HepG2 (cell line): ENCODE results near the gene CERS6. TPM values are rescaled to one million over a fixed set of nuclear protein-coding genes. Genes with fewer than 3 reads are reported as not detected.

Experiments used
- HDAC1 ChIP-seq: sonication (generic); formaldehyde crosslinking; IDR thresholded peaks from 2 replicates; pipeline ENCODE4 v1.5.1; 2020; ENCODE audit warnings: mild to moderate bottlenecking, missing genetic modification reagents
- HOXA9 ChIP-seq: sonication (generic); formaldehyde crosslinking; IDR thresholded peaks from 2 replicates; pipeline ENCODE4 v1.8.1; 2022; ENCODE audit warnings: missing genetic modification reagents, mild to moderate bottlenecking, moderate library complexity, borderline replicate concordance
- KLF9 ChIP-seq: IDR thresholded peaks from 2 replicates; pipeline ENCODE4 v1.6.1; 2016; ENCODE audit warnings: low read depth
- MZF1 ChIP-seq: sonication (generic); formaldehyde crosslinking; IDR thresholded peaks from 2 replicates; pipeline ENCODE4 v1.8.1; 2023; ENCODE audit warnings: mild to moderate bottlenecking, missing genetic modification reagents, borderline replicate concordance
- REPIN1 ChIP-seq: sonication (generic); formaldehyde crosslinking; IDR thresholded peaks from 2 replicates; pipeline ENCODE4 v1.8.0; 2022; ENCODE audit warnings: missing genetic modification reagents, low read depth, mild to moderate bottlenecking, borderline replicate concordance
- RFX1 ChIP-seq: fragments of 450-650 bp; IDR thresholded peaks from 2 replicates; pipeline ENCODE4 v1.6.1; 2017
- RFXAP ChIP-seq: sonication (generic); formaldehyde crosslinking; IDR thresholded peaks from 2 replicates; pipeline ENCODE4 v1.4.0; 2020; ENCODE audit warnings: missing genetic modification reagents, borderline replicate concordance
- RXRA ChIP-seq: sonication (generic); formaldehyde crosslinking; IDR thresholded peaks from 2 replicates; pipeline ENCODE4 v1.5.1; 2020; ENCODE audit warnings: missing genetic modification reagents
- ZNF138 ChIP-seq: sonication (generic); formaldehyde crosslinking; IDR thresholded peaks from 2 replicates; pipeline ENCODE4 v1.5.0; 2020; ENCODE audit warnings: mild to moderate bottlenecking, low read depth, missing genetic modification reagents
- ZNF160 ChIP-seq: sonication (generic); formaldehyde crosslinking; IDR thresholded peaks from 2 replicates; pipeline ENCODE4 v1.8.0; 2022; ENCODE audit warnings: mild to moderate bottlenecking, inconsistent platforms, missing genetic modification reagents
- ZNF225 ChIP-seq: sonication (generic); formaldehyde crosslinking; IDR thresholded peaks from 2 replicates; pipeline ENCODE4 v1.4.0; 2020; ENCODE audit warnings: mild to moderate bottlenecking, missing genetic modification reagents
- ZNF256 ChIP-seq: sonication (generic); formaldehyde crosslinking; conservative IDR thresholded peaks from 2 replicates; pipeline ENCODE4 v1.4.0; 2020; ENCODE audit warnings: missing genetic modification reagents
- ZNF543 ChIP-seq: sonication (generic); formaldehyde crosslinking; IDR thresholded peaks from 2 replicates; pipeline ENCODE4 v1.4.0; 2020; ENCODE audit warnings: mild to moderate bottlenecking, missing genetic modification reagents
- ZNF558 ChIP-seq: sonication (generic); formaldehyde crosslinking; IDR thresholded peaks from 2 replicates; pipeline ENCODE4 v1.9.0; 2022; ENCODE audit warnings: mild to moderate bottlenecking, missing genetic modification reagents, borderline replicate concordance
- ZNF570 ChIP-seq: sonication (generic); formaldehyde crosslinking; IDR thresholded peaks from 2 replicates; pipeline ENCODE4 v1.4.0; 2020; ENCODE audit warnings: mild to moderate bottlenecking, missing genetic modification reagents, borderline replicate concordance
- polyA plus RNA-seq, 8 experiments: library from polyadenylated mRNA; depleted of rRNA in 3 of 8; stranded (reverse) in 7 of 8; unstranded in 1 of 8; fragments of >200 nt; fragmentation: Illumina TruSeq in 4 of 8; extraction: Trizol in 4 of 8; gene quantifications; 2 replicates each; pipeline versions ENCODE4 v1.2.1 to v1.2.3, GENCODE V29; 2011 to 2016; ENCODE audit warnings: low read depth in 4 of 8, missing spikeins in 1 of 8, mixed read lengths in 1 of 8; ENCODE audit not compliant: insufficient read depth in 1 of 8
- total RNA-seq, 5 experiments: library from RNA; depleted of rRNA; stranded (reverse); fragments of >200 nt; fragmentation: Illumina TruSeq; extraction: Trizol; gene quantifications; 2 replicates each; pipeline ENCODE4 v1.2.3, GENCODE V29; 2016; ENCODE audit warnings: low read depth in 1 of 5
- TF ChIP-seq, protein P1 (sequence below): IDR thresholded peaks from 2 replicates; pipeline ENCODE4 v1.6.1; 2016
- TF ChIP-seq, protein P2 (sequence below): sonication (generic); formaldehyde crosslinking; IDR thresholded peaks from 2 replicates; pipeline ENCODE4 v1.5.0; 2020; ENCODE audit warnings: mild to moderate bottlenecking, missing genetic modification reagents, borderline replicate concordance
- TF ChIP-seq, protein P3 (sequence below), 2 experiments: sonication (generic) in 1 of 2; formaldehyde crosslinking in 1 of 2; IDR thresholded peaks; 2 replicates each; pipeline versions ENCODE4 v1.5.1 to v1.6.1; 2011 to 2020; ENCODE audit warnings: borderline replicate concordance in 1 of 2, low read depth in 1 of 2, low read length in 1 of 2, mild to moderate bottlenecking in 1 of 2, missing genetic modification reagents in 1 of 2, moderate library complexity in 1 of 2
- TF ChIP-seq, protein P4 (sequence below): IDR thresholded peaks from 2 replicates; pipeline ENCODE4 v1.6.1; 2016; ENCODE audit warnings: low read depth

CERS6 gene
- total and polyA plus RNA-seq, 2 of the 13 experiments (the other 11 are each of a cell fraction or from before 2014, with no cell fraction given) = 10.1 to 20.3 TPM

DNA sequence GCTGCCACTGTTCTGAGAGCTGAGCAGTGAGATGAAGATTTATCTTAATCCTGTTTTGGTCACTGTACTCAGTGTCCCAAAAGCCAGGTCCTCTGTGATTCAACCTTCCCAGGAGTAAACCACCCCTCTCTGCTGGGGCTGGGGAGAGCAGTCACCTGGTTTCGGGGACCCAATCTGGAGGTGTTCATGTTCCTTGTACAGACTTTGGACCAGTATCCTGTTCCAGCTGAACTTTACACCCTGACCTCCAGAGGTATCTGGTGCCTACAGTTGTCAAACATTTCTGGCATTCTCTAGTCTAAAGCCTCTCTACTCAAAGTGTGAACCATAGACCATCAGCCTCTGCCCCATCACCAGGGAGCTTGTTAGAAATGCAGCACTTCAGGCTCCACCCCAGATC, 22.1 kb downstream of the CERS6 start (continued):
- TF ChIP-seq ZNF160 (no peak), RXRA (CRISPR knock-in tag) (no peak; the same call in 1 of the 2 replicates), ZNF570 (CRISPR knock-in tag) (no peak), ZNF225 (CRISPR knock-in tag) (no peak), REPIN1 (no peak), ZNF543 (0 out of 2 replicates have a peak, but pooled peaks have one; percentile 48), RFXAP (CRISPR knock-in tag) (no peak), ZNF256 (CRISPR knock-in tag) (no peak), MZF1 (CRISPR knock-in tag) (no peak), RFX1 (no peak), HOXA9 (no peak), HDAC1 (CRISPR knock-in tag) (peak; percentile 60), ZNF138 (no peak), KLF9 (CRISPR knock-in tag) (no peak), ZNF558 (CRISPR knock-in tag) (no peak)
- TF ChIP-seq, protein P1, sequence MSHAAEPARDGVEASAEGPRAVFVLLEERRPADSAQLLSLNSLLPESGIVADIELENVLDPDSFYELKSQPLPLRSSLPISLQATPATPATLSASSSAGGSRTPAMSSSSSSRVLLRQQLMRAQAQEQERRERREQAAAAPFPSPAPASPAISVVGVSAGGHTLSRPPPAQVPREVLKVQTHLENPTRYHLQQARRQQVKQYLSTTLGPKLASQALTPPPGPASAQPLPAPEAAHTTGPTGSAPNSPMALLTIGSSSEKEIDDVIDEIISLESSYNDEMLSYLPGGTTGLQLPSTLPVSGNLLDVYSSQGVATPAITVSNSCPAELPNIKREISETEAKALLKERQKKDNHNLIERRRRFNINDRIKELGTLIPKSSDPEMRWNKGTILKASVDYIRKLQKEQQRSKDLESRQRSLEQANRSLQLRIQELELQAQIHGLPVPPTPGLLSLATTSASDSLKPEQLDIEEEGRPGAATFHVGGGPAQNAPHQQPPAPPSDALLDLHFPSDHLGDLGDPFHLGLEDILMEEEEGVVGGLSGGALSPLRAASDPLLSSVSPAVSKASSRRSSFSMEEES (CRISPR knock-in tag) = peak; percentile 56; the same call in 1 of the 2 replicates
- TF ChIP-seq, protein P2, sequence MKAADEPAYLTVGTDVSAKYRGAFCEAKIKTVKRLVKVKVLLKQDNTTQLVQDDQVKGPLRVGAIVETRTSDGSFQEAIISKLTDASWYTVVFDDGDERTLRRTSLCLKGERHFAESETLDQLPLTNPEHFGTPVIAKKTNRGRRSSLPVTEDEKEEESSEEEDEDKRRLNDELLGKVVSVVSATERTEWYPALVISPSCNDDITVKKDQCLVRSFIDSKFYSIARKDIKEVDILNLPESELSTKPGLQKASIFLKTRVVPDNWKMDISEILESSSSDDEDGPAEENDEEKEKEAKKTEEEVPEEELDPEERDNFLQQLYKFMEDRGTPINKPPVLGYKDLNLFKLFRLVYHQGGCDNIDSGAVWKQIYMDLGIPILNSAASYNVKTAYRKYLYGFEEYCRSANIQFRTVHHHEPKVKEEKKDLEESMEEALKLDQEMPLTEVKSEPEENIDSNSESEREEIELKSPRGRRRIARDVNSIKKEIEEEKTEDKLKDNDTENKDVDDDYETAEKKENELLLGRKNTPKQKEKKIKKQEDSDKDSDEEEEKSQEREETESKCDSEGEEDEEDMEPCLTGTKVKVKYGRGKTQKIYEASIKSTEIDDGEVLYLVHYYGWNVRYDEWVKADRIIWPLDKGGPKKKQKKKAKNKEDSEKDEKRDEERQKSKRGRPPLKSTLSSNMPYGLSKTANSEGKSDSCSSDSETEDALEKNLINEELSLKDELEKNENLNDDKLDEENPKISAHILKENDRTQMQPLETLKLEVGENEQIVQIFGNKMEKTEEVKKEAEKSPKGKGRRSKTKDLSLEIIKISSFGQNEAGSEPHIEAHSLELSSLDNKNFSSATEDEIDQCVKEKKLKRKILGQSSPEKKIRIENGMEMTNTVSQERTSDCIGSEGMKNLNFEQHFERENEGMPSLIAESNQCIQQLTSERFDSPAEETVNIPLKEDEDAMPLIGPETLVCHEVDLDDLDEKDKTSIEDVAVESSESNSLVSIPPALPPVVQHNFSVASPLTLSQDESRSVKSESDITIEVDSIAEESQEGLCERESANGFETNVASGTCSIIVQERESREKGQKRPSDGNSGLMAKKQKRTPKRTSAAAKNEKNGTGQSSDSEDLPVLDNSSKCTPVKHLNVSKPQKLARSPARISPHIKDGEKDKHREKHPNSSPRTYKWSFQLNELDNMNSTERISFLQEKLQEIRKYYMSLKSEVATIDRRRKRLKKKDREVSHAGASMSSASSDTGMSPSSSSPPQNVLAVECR = 0 out of 2 replicates have a peak, but pooled peaks have one; percentile 21
- TF ChIP-seq, protein P3, sequence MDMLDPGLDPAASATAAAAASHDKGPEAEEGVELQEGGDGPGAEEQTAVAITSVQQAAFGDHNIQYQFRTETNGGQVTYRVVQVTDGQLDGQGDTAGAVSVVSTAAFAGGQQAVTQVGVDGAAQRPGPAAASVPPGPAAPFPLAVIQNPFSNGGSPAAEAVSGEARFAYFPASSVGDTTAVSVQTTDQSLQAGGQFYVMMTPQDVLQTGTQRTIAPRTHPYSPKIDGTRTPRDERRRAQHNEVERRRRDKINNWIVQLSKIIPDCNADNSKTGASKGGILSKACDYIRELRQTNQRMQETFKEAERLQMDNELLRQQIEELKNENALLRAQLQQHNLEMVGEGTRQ (IDR thresholded peaks at IDR 0.05; ENCODE audit: low read depth, low read length) = no peak
- TF ChIP-seq, protein P3 (CRISPR knock-in tag; IDR thresholded peaks at IDR 0.05; ENCODE audit: borderline replicate concordance) = no peak; the same call in 1 of the 2 replicates
- TF ChIP-seq, protein P4, sequence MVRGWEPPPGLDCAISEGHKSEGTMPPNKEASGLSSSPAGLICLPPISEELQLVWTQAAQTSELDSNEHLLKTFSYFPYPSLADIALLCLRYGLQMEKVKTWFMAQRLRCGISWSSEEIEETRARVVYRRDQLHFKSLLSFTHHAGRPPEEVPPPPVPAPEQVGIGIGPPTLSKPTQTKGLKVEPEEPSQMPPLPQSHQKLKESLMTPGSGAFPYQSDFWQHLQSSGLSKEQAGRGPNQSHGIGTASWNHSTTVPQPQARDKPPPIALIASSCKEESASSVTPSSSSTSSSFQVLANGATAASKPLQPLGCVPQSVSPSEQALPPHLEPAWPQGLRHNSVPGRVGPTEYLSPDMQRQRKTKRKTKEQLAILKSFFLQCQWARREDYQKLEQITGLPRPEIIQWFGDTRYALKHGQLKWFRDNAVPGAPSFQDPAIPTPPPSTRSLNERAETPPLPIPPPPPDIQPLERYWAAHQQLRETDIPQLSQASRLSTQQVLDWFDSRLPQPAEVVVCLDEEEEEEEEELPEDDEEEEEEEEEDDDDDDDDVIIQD (CRISPR knock-in tag) = peak; percentile 97
